DMS53 (cell line): ENCODE results near the gene DLGAP1.
A peak's percentile ranks its signal among the peaks of the same experiment; 100 is the strongest.
"Not testable (repeated sequence)": the region's sequence is repeated elsewhere in the genome, so short reads cannot be mapped to it uniquely, and the experiment has no call there.

ENCODE experiments used
- DNase-seq: peaks from one replicate; lab custom pipeline; 2025; lab: John Stamatoyannopoulos, UW

Gene DLGAP1

GRCh38 chr18:3498698-3499471 lies 956.2 kb downstream of the DLGAP1 start:
- peak; percentile 78 for DNase-seq

GRCh38 chr18:3495691-3496430 lies 959.2 kb downstream of the DLGAP1 start:
- no peak for DNase-seq

GRCh38 chr18:3494569-3494968 lies 960.5 kb downstream of the DLGAP1 start:
- no peak for DNase-seq

- DNase-seq, result no peak
Measured at GRCh38 chr18:3494245-3494526, 960.9 kb downstream of the DLGAP1 start.

GRCh38 chr18:3493501-3494244 lies 961.4 kb downstream of the DLGAP1 start:
- peak; percentile 42 for DNase-seq

DNA sequence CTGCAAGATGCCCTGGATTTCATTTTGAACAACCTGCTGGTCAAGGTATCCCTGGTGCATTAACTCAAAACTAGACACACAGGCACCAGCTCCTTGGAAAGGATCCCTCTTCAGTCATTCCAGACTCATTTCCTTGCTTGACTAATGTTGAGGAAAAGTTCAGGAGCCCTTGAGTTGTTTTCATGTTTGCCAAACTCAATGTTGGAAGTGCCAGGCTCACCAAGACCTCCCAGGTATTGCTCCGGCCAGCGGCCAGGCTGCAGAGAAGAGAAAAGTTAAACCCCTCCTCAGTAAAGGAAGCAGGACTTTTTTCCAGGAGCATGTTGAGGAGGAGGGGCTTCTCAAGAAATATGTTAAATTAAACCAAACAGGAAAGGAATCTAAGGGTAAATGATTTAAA lies 962.4 kb downstream of the DLGAP1 start:
- DNase-seq, result no peak

GRCh38 chr18:3491981-3492555 lies 963.0 kb downstream of the DLGAP1 start:
- DNase-seq, result peak; percentile 42

DNA sequence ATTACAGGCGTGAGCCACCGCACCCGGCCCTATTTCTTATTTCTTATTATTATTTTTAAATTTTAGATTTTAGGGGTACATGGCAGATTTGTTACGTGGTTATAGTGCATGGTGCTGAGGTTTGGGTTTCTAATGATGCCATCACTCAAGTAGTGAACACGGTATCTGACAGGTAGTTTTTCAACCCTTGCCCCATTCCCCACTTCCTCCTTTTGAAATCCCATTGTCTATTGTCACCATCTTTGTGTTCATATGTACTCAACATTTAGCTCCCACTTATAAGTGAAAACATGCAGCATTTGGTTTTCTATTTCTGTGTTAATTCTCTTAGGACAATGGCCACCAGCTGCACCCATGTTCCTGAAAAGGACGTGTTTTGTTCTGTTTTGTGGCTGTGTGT lies 965.6 kb downstream of the DLGAP1 start:
- no peak for DNase-seq

DNA sequence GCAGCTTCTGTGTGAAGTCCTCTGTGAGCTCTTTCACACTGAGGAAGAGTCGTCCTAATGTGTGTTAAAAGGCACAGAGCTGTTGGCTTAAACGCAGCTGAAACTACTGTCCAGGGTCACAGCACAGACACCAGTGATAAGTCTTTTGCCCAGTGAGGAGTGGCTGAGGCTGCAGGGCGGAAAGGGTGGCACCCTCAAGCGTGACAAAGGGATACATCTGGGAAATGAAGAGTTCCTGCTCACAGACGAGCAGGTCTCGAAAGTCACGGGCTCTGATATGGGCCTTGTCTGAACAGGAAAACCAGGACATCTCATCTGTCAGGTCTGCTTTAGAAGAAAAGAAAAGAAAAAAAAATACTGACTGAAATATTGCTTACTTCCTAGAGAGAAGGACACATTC lies 968.6 kb downstream of the DLGAP1 start:
- DNase-seq, result no peak

DNA sequence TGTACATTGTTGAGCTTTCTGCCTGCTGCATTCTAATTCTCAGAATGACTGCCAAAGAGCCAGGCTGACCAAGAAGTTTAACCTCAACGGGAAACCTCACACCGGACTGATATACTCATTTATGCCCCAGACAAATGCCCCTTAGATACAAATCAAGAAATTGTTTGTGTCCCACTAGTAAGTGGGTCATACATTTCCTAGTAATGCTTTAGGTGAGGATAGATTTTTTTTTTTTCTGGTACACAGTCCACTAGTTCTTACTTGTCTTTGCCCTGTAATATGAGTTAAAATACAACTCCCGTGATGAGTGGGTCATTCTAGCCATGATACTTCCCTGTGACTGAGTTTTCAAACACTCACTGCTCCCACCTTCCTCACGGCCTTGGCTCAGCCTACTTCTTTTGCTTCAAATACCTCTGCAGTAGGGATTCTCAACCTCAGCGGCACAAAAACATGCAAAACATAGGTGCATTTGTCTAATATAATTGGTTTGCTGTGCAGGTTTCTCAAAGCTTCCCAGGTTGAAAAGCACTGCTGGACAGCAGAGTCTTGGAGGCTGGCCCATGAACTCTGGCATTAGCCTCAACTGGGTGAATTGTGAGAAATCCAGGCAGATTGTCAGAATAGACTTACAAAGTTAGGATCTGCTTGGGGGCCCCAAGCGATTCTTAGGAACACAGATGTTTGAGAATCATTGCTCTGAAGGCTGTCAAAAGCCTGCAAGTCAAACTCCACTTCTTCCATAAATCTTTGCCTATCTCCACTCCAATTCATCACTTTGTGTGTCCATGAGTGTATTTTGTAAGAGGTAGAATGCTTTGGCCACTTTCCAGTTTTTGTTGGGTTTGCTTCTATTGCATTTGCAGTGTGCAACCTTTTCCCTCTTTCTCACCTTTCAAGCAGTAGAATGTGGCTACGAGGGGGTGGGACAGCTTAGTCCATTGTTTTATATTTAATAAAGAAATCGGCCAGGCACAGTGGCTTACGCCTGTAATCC lies 969.7 kb downstream of the DLGAP1 start:
- DNase-seq, result no peak

DNA sequence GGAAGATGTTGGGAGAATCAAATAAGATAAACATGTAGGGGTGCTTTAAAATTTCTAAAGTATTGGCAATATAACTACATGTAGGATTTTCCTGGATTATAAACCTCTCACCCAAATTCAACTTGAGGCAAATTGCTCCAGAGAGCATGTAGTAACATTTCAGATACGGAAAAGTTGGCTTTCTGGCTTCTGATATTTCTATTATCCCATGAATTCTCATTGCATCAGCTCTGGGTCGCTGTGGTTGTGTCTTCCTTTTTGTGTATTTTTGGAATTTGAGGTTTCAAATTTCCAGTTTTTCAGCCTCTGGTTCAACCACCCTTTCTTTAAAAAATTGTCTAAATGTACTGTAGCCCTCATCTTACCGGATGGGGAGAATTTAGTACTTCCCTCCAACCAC lies 972.8 kb downstream of the DLGAP1 start:
- DNase-seq, result no peak

DNA sequence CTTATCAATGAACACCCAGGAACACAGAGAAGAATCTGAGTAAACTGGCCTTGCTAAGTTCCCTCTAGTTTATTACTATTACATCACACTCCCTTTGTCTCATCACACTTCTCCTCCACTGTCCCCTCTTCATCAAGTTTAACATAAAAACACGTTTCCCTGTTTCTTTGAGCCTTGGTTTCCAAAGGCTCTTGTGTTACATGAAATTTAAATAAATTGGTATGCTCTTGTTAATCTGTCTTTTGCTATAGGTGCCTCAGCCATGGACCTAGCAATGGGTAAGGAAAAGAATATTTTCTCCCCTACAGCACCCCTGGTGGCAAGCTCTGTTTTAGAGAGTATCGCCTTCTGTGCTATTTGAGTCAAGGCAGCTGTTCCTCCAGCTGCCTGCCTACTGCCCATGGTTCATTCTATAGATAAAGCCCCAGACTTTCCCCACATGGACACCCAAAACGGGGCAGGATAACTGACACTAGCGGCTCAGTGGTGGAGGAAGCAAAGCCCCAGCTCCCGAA lies 973.4 kb downstream of the DLGAP1 start:
- peak; percentile 83 for DNase-seq

DNA sequence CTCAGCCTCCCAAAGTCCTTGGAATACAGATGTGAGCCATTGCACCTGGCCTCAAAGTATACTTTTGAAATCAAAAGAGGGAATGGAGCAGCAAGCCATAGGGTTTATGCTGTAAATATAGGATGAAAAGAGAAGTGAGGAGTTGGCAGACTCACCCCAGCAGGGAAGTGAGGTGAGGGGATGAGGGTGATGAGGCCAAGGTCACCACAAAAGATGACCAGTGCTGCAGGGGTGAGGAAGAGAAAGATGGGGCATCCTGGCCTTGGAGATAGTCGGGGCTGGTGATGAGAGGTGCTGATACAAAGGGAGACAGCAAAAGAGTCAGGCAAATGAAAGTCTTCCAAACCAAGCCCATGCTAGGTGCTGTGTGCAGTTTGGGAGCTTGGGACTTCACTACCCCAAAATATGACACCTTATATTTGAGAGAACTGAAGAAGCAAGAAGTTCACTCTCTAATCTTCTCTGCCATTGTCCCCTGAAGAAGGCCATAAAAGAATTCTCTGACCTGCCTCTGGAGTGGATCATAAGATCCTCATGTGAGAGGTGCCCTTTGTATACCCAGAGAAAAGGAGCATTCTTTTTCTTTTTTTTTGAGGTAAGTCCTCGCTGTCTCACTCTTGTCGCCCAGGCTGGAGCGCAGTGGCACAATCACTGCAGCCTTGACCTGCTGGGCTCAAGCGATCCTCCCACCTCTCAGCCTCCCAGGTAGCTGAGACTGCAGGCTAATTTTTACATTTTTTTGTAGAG lies 974.1 kb downstream of the DLGAP1 start:
- no peak for DNase-seq

GRCh38 chr18:3479978-3480509 lies 975.1 kb downstream of the DLGAP1 start:
- no peak for DNase-seq

DNA sequence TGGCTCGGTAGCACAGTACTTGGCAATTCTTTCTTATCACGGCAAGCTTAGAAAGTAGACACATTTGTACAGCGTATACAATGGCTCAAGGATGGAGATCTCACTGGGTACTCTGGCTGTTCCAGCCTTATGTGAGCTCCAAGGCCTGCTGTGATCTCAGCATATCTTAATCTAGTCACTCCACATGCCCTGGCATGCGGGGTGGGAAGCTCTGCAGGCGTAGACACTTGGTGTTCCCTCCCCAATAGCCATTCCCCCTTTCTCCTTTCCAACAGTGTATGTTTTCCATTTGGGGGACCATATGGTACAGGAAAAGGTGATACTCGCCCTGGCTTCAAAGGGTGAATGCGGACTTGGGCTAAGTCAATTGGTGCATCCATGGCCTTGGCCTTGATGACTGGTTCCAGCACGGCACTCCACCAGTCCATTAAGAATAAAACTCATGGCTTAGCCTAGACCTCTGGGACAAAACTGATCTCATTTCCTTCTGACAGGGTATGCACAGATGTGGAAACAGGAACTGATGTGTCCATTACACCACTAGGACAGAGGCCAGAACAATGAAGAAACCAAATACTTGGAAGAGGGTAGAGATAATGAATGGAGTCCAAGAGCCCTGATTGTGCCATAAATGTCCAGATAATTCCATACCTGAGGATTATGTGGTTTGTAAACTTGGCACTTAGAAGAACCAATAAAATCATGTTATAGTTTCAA lies 976.7 kb downstream of the DLGAP1 start:
- DNase-seq, result no peak

GRCh38 chr18:3472681-3473544 lies 982.2 kb downstream of the DLGAP1 start:
- DNase-seq, result no peak

DNA sequence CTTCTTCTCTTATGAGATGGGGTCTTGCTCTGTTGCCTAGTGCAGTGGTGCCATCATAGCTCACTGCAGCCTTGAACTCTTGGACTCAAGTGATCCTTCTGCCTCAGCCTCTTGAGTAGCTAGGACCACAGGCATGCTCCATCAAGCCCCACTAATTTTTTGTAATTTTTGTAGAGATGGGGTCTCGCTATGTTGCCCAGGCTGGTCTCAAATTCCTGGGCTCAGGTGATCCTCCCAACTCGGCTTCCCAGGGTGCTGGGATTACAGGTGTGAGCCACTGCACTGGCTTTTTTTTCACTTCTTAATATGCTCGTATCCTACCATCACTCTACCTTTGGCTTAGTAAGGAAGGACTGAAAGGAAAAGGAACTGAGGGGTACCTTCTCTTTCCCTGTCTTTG lies 983.0 kb downstream of the DLGAP1 start:
- not testable (repeated sequence) for DNase-seq

DNA sequence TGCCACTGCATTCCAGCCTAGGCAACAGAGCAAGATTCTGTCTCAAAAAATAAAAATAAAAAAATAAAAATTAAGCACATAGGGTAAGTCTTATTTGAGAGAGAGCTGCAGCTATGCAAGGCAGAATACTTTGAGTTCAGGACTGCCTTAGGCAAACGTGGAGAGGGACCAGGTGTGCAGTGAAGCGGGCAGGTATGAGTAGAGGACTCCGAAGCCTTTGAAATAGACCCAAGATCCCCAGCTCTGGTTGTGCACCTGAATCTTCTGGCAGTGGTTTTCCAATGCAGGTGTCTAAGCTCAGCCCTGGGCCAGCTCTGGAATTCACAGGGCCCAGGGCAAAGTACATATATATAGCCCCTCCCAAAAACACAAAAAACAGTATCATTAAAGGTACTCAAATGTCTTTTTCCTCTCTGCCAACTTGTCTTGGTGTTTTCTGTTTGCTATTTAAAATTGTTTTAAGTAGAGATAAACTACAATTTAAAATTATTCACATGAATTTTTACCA lies 983.9 kb downstream of the DLGAP1 start:
- DNase-seq, result no peak
